Measurements from ENCODE around the gene PHF3.

- no peak for TF ChIP-seq CTCF (IDR thresholded peaks at IDR 0.05; ENCODE audit: insufficient read depth, low read depth, low read length)
- no peak for TF ChIP-seq EZH2 (IDR thresholded peaks at IDR 0.05; ENCODE audit: insufficient read depth, low read length)
These were observed 99.3 kb downstream of the PHF3 start for GRCh38 chr6:63734923-63735322.

Data from astrocyte (in vitro differentiated cells and primary cell).